Dendritic cell treated with granulocyte-macrophage colony-stimulating factor and Interleukin-4, amounts not matched to agents 40 ng/mL and 50 ng/mL, for 4 days (primary cell): ENCODE data around the gene PLEKHA1.

Experiments used
- H3K27ac Mint-ChIP-seq: one replicate; pipeline ENCODE4 v1.8.0; 2022; ENCODE audit warnings: mild to moderate bottlenecking, mixed read lengths
- H3K27me3 Mint-ChIP-seq: one replicate; pipeline ENCODE4 v1.8.0; 2022; ENCODE audit warnings: mild to moderate bottlenecking, mixed read lengths
- H3K36me3 Mint-ChIP-seq: one replicate; pipeline ENCODE4 v1.8.0; 2022; ENCODE audit warnings: low read depth, mixed read lengths
- H3K4me1 Mint-ChIP-seq: one replicate; pipeline ENCODE4 v1.8.0; 2022; ENCODE audit warnings: low read depth, mixed read lengths
- H3K4me3 Mint-ChIP-seq: one replicate; pipeline ENCODE4 v1.8.0; 2022; ENCODE audit warnings: mild to moderate bottlenecking, moderate library complexity, mixed read lengths
- H3K9me3 Mint-ChIP-seq: one replicate; pipeline ENCODE4 v1.8.0; 2022; ENCODE audit warnings: mixed read lengths
- intact Hi-C: fragments of 100-400 bp; cut with micrococcal nuclease; formaldehyde crosslinking; loops from one replicate; pipeline ENCODE4 v1.15.0; 2022

Gene PLEKHA1

GRCh38 chr10:122374237-122374858, at the start of gene PLEKHA1:
Gene PLEKHA1, plus strand, starts transcription at chr10:122374708. Its CDS starts 18,493 bp downstream, at chr10:122393201.
- Mint-ChIP-seq H3K4me3 (peak within 1 kb of the TSS; percentile 93), H3K27ac (peak within 1 kb of the TSS; percentile 84), H3K36me3 (no peaks in the 10 kb centered on the region), H3K27me3 (peaks cover 55% of the 10 kb centered on the region), H3K4me1 (peaks cover 9% of the 10 kb centered on the region), H3K9me3 (no peaks in the 10 kb centered on the region)
- intact Hi-C loops, result loop anchor here (5.0 kb wide), 1 partner anchor 778 kb away; the partner anchor contains the start of gene BUB3

DNA sequence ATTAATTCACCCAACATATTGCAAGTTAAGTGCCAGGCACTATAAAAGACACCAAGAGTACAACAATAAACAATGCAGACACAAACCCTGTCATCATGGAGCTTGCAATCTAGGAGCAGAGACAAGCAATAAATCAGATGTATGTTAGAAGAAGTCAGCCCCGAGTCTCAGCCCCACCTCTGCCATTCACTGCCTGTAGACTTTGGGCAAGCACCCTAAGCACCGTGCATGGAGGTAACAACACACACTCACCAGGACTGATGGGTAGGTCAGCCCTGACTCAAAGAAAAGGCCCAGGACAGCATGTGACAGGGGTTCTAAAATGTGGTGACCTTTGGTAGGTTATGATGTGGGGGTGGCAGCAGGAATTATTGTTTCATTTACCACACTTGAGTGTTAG, 49.3 kb upstream of the PLEKHA1 start:
- H3K4me1 Mint-ChIP-seq, result peaks cover 40% of the 10 kb centered on the region
- H3K4me3 Mint-ChIP-seq, result no peak overlapping the region
- peaks cover 9% of the 10 kb centered on the region for H3K9me3 Mint-ChIP-seq
- peaks cover 33% of the 10 kb centered on the region for H3K27me3 Mint-ChIP-seq
- no peaks in the 10 kb centered on the region for H3K36me3 Mint-ChIP-seq
- H3K27ac Mint-ChIP-seq, result no peak overlapping the region
- intact Hi-C loops, result no loop called here

DNA sequence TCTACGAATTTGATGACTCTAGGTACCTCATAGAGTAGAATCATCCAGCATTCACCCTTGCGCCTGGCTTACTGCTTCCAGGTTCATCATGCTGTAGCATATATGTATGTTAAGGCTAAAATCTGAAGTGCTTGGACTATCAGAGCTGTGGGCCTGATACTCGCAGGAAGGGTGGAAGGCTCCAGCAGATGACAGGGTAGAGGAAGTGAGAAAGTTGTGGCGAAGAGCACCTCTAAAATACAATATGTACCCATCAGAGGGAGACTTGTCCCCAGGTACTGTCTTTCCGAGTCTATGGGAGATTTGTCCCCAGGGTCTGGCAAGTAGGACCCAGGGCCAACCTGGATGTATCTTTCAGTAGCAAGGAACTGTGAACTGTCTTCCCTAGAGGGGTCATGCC, 48.1 kb upstream of the PLEKHA1 start:
- H3K36me3 Mint-ChIP-seq, result no peaks in the 10 kb centered on the region
- H3K4me1 Mint-ChIP-seq, result peaks cover 47% of the 10 kb centered on the region
- H3K27me3 Mint-ChIP-seq, result peaks cover 34% of the 10 kb centered on the region
- no peak overlapping the region for H3K4me3 Mint-ChIP-seq
- intact Hi-C loops, result no loop called here
- no peak overlapping the region for H3K27ac Mint-ChIP-seq
- H3K9me3 Mint-ChIP-seq, result no peaks in the 10 kb centered on the region

DNA sequence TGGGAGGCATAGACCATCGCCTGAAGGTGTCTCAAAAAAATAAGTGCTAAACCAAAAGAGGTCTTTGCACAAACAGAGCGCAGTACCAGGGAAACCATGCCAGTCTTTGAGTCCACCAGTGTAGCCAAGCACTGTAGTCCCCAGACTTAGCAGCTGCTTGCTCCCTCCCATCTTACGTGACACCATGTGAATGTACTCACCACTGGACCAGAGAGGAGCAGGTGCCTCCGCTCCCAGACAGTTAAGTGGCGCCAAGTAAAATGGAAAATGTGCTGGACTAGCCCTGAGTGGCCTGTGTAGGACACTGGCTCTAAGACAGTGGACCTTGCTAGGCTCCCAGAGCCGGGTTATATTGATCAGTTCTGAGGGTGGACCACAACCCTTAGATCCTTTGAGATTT, 47.7 kb upstream of the PLEKHA1 start:
- peaks cover 36% of the 10 kb centered on the region for H3K27me3 Mint-ChIP-seq
- H3K4me3 Mint-ChIP-seq, result no peak overlapping the region

DNA sequence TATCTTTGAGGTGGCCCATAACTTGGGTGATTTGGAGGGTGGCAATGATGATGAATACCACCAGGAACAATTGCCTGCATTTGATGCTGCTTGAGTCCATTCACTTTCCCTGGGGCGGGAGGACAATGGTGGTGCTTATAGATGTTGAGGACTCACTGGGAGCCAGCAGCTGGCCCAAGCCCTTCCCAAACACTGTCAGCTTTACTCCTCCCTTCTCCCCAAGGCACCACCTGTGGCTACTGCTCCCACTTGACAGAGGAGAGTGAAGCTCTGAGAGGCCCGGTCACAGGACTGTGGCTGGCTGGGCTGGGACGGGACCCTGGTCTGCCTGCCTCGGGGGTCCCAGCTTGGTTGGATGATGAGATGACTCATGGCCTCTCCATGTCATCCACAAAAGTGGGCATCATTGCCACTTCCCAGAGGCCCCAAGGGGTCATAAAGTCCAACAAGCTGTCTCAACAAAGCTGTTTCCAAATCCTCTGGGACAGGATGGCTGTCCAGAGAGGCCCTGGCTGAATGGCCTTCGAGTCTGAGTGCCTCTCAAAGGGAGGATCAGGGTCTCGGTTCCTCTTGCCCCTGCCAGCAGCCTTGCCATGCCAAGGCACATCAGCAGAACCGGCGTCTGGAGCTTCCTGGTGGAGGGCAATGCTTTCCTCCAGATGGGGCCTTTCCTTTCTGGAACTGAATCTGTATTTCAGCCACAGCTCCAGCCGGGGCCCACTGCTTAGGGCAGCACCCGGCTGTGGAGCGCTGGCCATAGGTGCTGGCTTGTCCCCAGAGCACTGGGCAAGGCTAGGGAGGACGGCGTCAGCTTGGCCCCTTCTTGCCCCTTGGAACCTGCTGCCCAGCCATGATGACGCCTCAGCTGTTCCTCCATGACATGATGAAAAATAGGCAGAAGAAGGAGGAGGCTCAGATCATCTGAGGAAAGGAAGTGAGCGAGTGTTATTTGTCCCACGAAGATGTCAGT, 47.0 kb upstream of the PLEKHA1 start:
- H3K4me3 Mint-ChIP-seq, result no peak overlapping the region
- H3K36me3 Mint-ChIP-seq, result no peaks in the 10 kb centered on the region
- intact Hi-C loops, result no loop called here
- H3K27ac Mint-ChIP-seq, result peak overlapping the region; percentile 78
- H3K27me3 Mint-ChIP-seq, result peaks cover 36% of the 10 kb centered on the region
- peaks cover 47% of the 10 kb centered on the region for H3K4me1 Mint-ChIP-seq
- no peaks in the 10 kb centered on the region for H3K9me3 Mint-ChIP-seq

More for the DNA sequence above, 47.7 kb upstream of the PLEKHA1 start:
- H3K9me3 Mint-ChIP-seq, result no peaks in the 10 kb centered on the region
- peaks cover 47% of the 10 kb centered on the region for H3K4me1 Mint-ChIP-seq
- peak overlapping the region; percentile 78 for H3K27ac Mint-ChIP-seq
- intact Hi-C loops, result no loop called here
- no peaks in the 10 kb centered on the region for H3K36me3 Mint-ChIP-seq

DNA sequence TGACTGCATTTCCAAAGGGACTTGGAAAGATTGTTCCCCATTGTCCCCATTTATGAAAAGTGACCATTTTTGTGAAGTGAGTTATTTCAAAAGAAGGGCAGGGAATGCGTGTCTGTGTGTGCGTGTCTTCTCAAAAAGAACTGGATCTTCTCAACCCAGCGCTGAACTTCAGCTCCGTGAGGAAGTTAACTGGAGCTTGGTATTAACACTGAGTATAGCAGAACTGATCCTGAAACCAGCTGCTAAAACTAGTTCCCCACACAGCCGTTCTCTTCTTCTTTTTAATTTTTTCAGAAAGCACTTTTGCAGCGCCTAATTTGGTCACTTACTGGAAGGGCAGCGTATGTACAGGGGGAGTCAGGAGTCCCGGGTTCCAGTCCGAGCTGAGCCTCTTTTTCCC, 45.8 kb upstream of the PLEKHA1 start:
- Mint-ChIP-seq H3K4me1 (peaks cover 47% of the 10 kb centered on the region), H3K27me3 (peaks cover 33% of the 10 kb centered on the region), H3K36me3 (no peaks in the 10 kb centered on the region), H3K27ac (peak overlapping the region; percentile 78), H3K9me3 (no peaks in the 10 kb centered on the region), H3K4me3 (no peak overlapping the region)
- intact Hi-C loops, result no loop called here

DNA sequence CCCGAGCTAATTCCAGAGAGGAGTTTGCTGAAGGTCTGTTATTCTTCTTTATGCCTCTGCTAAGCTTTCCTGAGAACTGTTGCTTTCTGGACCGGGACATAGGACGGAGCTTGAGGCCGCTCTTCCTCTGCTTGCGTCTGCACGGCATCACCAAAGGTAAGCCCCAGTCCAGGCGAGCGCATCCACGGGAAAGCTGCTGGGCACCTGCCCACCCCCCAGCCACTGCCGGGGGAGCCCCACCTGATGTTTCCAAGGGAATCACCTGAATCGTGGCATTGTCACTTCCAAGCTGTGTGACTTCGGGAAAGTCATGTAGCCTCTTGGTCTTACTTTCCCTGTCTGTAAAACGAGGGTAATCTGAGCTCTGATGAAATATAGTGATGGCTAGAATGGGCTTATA, 45.1 kb upstream of the PLEKHA1 start:
- peak overlapping the region; percentile 78 for H3K27ac Mint-ChIP-seq
- no peak overlapping the region for H3K4me3 Mint-ChIP-seq
- intact Hi-C loops, result no loop called here
- peaks cover 47% of the 10 kb centered on the region for H3K4me1 Mint-ChIP-seq
- H3K9me3 Mint-ChIP-seq, result no peaks in the 10 kb centered on the region
- no peaks in the 10 kb centered on the region for H3K36me3 Mint-ChIP-seq
- H3K27me3 Mint-ChIP-seq, result peaks cover 29% of the 10 kb centered on the region

DNA sequence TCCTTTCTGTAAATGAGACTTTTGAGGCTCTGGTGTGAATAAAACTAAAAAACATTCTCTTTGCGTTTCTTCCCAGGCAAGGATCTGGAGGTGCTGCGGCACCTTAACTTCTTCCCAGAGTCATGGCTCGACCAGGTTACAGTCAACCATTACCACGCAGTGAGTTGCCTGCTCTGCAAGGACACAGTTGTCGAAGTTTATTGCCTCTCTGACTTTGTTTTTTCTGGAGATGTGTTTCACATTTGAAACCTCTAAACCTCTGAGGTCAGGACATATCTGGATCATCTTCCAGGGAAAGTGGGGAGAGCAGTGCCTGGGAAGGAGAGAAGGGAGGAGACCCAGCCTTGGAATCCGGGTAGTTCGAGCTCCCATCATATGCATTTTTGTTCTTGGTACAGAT, 43.4 kb upstream of the PLEKHA1 start:
- H3K27me3 Mint-ChIP-seq, result peaks cover 28% of the 10 kb centered on the region
- H3K36me3 Mint-ChIP-seq, result no peaks in the 10 kb centered on the region
- peaks cover 36% of the 10 kb centered on the region for H3K4me1 Mint-ChIP-seq
- no peak overlapping the region for H3K27ac Mint-ChIP-seq
- intact Hi-C loops, result no loop called here
- no peak overlapping the region for H3K4me3 Mint-ChIP-seq
- no peaks in the 10 kb centered on the region for H3K9me3 Mint-ChIP-seq

GRCh38 chr10:122331615-122332446, 42.7 kb upstream of the PLEKHA1 start:
- no peak overlapping the region for H3K27ac Mint-ChIP-seq
- peaks cover 24% of the 10 kb centered on the region for H3K27me3 Mint-ChIP-seq
- peaks cover 31% of the 10 kb centered on the region for H3K4me1 Mint-ChIP-seq
- intact Hi-C loops, result no loop called here
- H3K9me3 Mint-ChIP-seq, result no peaks in the 10 kb centered on the region
- H3K36me3 Mint-ChIP-seq, result no peaks in the 10 kb centered on the region
- H3K4me3 Mint-ChIP-seq, result no peak overlapping the region

DNA sequence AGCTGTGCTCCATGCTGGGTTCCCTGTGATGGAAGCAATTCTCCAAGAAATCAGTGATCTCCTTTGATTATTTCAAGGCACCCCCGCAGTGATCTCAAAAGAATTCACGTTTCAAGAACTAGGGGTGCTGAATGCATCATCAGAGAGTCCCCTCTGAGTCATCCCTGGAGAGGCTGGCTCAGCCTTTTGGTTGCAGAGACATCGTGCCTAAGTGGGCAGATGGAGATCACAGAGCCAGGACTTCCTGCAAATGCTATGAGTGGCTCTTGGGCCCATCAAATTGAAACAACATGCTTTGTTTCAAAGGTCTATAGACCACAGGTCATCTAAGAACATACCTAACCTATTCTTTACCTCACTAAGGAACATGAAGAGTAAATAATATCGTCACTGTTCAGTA, 41.5 kb upstream of the PLEKHA1 start:
- intact Hi-C loops, result no loop called here
- Mint-ChIP-seq H3K27ac (no peak overlapping the region), H3K27me3 (peaks cover 24% of the 10 kb centered on the region)

DNA sequence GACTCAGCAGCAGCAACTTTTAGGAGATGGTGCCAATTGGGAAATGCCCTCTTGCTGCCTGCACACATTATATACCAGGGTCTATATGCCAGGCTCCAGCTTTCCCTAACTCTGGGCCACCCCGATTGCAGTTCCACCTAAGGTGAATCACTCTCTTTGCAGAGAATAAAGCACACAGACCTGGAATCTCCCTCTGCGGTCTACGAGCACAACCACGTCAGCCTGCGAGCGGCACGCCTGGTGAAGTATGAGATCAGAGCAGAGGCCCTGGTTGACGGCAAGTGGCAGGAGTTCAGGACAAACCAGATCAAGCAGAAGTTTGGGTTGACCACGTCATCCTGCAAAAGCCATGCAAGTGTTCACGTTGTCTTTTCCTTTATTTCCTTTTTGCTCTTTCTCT, 38.2 kb upstream of the PLEKHA1 start:
- Mint-ChIP-seq H3K4me1 (peaks cover 11% of the 10 kb centered on the region), H3K27ac (no peak overlapping the region)
- intact Hi-C loops, result no loop called here

More for the DNA sequence above, 41.5 kb upstream of the PLEKHA1 start:
- Mint-ChIP-seq H3K9me3 (no peaks in the 10 kb centered on the region), H3K4me3 (no peak overlapping the region), H3K4me1 (peaks cover 24% of the 10 kb centered on the region), H3K36me3 (no peaks in the 10 kb centered on the region)

GRCh38 chr10:122336961-122337360, 37.5 kb upstream of the PLEKHA1 start:
- H3K4me1 Mint-ChIP-seq, result peaks cover 11% of the 10 kb centered on the region
- H3K36me3 Mint-ChIP-seq, result no peaks in the 10 kb centered on the region
- H3K9me3 Mint-ChIP-seq, result no peaks in the 10 kb centered on the region
- H3K4me3 Mint-ChIP-seq, result no peak overlapping the region
- intact Hi-C loops, result no loop called here
- H3K27ac Mint-ChIP-seq, result no peak overlapping the region
- peaks cover 18% of the 10 kb centered on the region for H3K27me3 Mint-ChIP-seq

More for the DNA sequence above, 38.2 kb upstream of the PLEKHA1 start:
- H3K27me3 Mint-ChIP-seq, result peaks cover 23% of the 10 kb centered on the region
- H3K4me3 Mint-ChIP-seq, result no peak overlapping the region
- H3K9me3 Mint-ChIP-seq, result no peaks in the 10 kb centered on the region
- H3K36me3 Mint-ChIP-seq, result no peaks in the 10 kb centered on the region

- Mint-ChIP-seq H3K27me3 (peaks cover 15% of the 10 kb centered on the region), H3K27ac (peak overlapping the region; percentile 15), H3K36me3 (no peaks in the 10 kb centered on the region), H3K4me1 (peaks cover 11% of the 10 kb centered on the region), H3K9me3 (no peaks in the 10 kb centered on the region), H3K4me3 (no peak overlapping the region)
- intact Hi-C loops, result no loop called here
Measured at GRCh38 chr10:122338609-122339441, 35.7 kb upstream of the PLEKHA1 start.
